Measurements from ENCODE around the gene RAD23A.

- TF ChIP-seq, protein P1, sequence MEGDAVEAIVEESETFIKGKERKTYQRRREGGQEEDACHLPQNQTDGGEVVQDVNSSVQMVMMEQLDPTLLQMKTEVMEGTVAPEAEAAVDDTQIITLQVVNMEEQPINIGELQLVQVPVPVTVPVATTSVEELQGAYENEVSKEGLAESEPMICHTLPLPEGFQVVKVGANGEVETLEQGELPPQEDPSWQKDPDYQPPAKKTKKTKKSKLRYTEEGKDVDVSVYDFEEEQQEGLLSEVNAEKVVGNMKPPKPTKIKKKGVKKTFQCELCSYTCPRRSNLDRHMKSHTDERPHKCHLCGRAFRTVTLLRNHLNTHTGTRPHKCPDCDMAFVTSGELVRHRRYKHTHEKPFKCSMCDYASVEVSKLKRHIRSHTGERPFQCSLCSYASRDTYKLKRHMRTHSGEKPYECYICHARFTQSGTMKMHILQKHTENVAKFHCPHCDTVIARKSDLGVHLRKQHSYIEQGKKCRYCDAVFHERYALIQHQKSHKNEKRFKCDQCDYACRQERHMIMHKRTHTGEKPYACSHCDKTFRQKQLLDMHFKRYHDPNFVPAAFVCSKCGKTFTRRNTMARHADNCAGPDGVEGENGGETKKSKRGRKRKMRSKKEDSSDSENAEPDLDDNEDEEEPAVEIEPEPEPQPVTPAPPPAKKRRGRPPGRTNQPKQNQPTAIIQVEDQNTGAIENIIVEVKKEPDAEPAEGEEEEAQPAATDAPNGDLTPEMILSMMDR (IDR thresholded peaks at IDR 0.05; ENCODE audit: insufficient read depth, low read depth, low read length), result no peak
- no peak for TF ChIP-seq EZH2 (IDR thresholded peaks at IDR 0.05; ENCODE audit: insufficient read depth, low read length)
Measured at GRCh38 chr19:12955996-12956395, 10.3 kb downstream of the RAD23A start.

Measured in astrocyte (in vitro differentiated cells and primary cell).